Suprapubic skin (tissue), 4 donors: ENCODE measurements around the gene MS4A1. TPM values are rescaled to one million over a fixed set of nuclear protein-coding genes. Genes with fewer than 3 reads are reported as not detected.

Experiments
- DNase-seq, 2 donors: peaks; one replicate each; pipeline ENCODE4 v3.0.0-alpha.2; 2019; ENCODE audit warnings: low spot score in 2 of 2
- H3K27ac ChIP-seq: fragments of 200-600 bp; sonication (generic); one replicate; pipeline ENCODE4 v1.5.1; 2019
- H3K27me3 ChIP-seq: fragments of 200-600 bp; sonication (generic); one replicate; pipeline ENCODE4 v1.5.1; 2019
- H3K36me3 ChIP-seq: fragments of 200-600 bp; sonication (generic); one replicate; pipeline ENCODE4 v1.5.1; 2019
- H3K4me1 ChIP-seq: fragments of 200-600 bp; sonication (generic); one replicate; pipeline ENCODE4 v1.5.1; 2019
- H3K4me3 ChIP-seq: fragments of 200-600 bp; sonication (generic); one replicate; pipeline ENCODE4 v1.5.1; 2019; ENCODE audit warnings: mild to moderate bottlenecking
- H3K9me3 ChIP-seq: fragments of 200-600 bp; sonication (generic); one replicate; pipeline ENCODE4 v1.5.1; 2019
- EP300 ChIP-seq: sonication (generic); formaldehyde crosslinking; IDR thresholded peaks from one replicate; pipeline ENCODE4 v1.6.1; 2017; ENCODE audit warnings: antibody characterized with exemption
- POLR2A ChIP-seq, 2 donors: fragments of 450-650 bp; IDR thresholded peaks; one replicate each; pipeline ENCODE4 v1.6.1; 2017; ENCODE audit warnings: antibody characterized with exemption in 2 of 2, mild to moderate bottlenecking in 2 of 2, moderate library complexity in 2 of 2
- POLR2AphosphoS5 ChIP-seq, 3 donors: sonication (generic); formaldehyde crosslinking; IDR thresholded peaks; one replicate each; pipeline ENCODE4 v1.6.1; 2017; ENCODE audit warnings: antibody characterized with exemption in 3 of 3
- WGBS: methylation state at CpG from one replicate; pipeline ENCODE4 v1.1.5; 2018; 5-methylcytosine and 5-hydroxymethylcytosine counted together
- total RNA-seq, 4 donors: library from RNA; depleted of rRNA; stranded (reverse); fragments of >200 nt; gene quantifications; one replicate each; pipeline ENCODE4 v1.1.0, GENCODE V29; 2016
- TF ChIP-seq, protein P1 (sequence below), 2 donors: fragments of 200-600 bp in 1 of 2; fragments of 450-650 bp in 1 of 2; sonication (generic) in 1 of 2; IDR thresholded peaks; one replicate each; pipeline ENCODE4 v1.5.1; 2016 to 2019; ENCODE audit warnings: antibody characterized with exemption in 2 of 2, mild to moderate bottlenecking in 1 of 2, moderate library complexity in 1 of 2

MS4A1 gene
- total RNA-seq, 4 donors from 2014 or later: 0.81 TPM; not detected in 3

DNA sequence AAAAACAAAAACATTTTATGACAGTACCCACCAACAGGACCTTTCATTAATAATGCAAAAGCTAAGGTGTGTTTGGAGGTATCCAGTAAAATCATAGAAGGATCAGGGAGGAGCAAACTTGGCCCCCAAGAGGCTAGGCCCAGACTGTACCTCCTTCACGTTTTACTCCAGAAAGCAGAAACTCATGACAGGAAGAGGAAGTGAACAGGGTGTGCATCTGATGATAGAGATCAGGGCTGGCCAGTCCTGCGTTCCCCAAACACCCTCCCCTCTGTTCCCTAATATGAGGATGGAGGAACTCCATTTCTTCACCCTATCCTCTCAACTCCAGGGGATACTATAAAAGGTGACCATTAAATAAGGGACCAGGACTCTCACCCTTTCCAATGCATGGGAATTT, 26.7 kb downstream of the MS4A1 start:
- no peaks in the 10 kb centered on the region for H3K27me3 ChIP-seq
- no peaks in the 10 kb centered on the region for H3K36me3 ChIP-seq
- no peak for DNase-seq
- H3K4me3 ChIP-seq: no peak overlapping the region
- H3K27ac ChIP-seq: no peak overlapping the region
- 52% methylated on average over 2 of the region's 2 CpGs for WGBS
- no peaks in the 10 kb centered on the region for H3K9me3 ChIP-seq
- TF ChIP-seq POLR2AphosphoS5 (IDR thresholded peaks at IDR 0.05) (no peak), EP300 (no peak), POLR2A (IDR thresholded peaks at IDR 0.05) (no peak)
- TF ChIP-seq, protein P1, sequence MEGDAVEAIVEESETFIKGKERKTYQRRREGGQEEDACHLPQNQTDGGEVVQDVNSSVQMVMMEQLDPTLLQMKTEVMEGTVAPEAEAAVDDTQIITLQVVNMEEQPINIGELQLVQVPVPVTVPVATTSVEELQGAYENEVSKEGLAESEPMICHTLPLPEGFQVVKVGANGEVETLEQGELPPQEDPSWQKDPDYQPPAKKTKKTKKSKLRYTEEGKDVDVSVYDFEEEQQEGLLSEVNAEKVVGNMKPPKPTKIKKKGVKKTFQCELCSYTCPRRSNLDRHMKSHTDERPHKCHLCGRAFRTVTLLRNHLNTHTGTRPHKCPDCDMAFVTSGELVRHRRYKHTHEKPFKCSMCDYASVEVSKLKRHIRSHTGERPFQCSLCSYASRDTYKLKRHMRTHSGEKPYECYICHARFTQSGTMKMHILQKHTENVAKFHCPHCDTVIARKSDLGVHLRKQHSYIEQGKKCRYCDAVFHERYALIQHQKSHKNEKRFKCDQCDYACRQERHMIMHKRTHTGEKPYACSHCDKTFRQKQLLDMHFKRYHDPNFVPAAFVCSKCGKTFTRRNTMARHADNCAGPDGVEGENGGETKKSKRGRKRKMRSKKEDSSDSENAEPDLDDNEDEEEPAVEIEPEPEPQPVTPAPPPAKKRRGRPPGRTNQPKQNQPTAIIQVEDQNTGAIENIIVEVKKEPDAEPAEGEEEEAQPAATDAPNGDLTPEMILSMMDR (IDR thresholded peaks at IDR 0.05): no peak
- no peaks in the 10 kb centered on the region for H3K4me1 ChIP-seq

DNA sequence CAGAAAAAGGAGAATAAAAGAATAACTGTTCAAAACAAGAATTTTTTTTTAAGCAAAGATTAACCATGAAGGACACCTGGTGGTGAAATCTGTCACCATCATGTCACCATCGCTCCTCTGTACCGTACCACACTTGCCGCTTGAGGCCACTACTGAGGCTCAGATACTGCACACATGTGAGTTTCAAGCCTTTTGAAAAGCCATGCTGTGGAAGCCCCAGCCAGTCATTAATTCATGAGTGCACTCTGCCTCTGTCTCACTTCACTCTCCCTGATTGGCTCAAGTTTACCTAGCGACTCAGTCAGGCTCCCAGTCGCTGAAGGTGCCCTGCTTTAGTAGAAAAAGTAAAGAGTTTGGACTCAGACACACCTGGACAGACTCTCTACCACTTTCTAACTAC, 30.3 kb downstream of the MS4A1 start:
- no peaks in the 10 kb centered on the region for H3K9me3 ChIP-seq
- H3K4me3 ChIP-seq: no peak overlapping the region
- H3K36me3 ChIP-seq: no peaks in the 10 kb centered on the region
- 70% methylated on average over 5 of the region's 5 CpGs for WGBS
- no peaks in the 10 kb centered on the region for H3K4me1 ChIP-seq
- TF ChIP-seq POLR2A (IDR thresholded peaks at IDR 0.05): no peak
- no peak for TF ChIP-seq POLR2AphosphoS5 (IDR thresholded peaks at IDR 0.05)
- TF ChIP-seq, protein P1 (IDR thresholded peaks at IDR 0.05): no peak
- no peak for TF ChIP-seq EP300
- H3K27me3 ChIP-seq: no peaks in the 10 kb centered on the region
- no peak overlapping the region for H3K27ac ChIP-seq
- DNase-seq: no peak

- no peaks in the 10 kb centered on the region for H3K36me3 ChIP-seq
- no peaks in the 10 kb centered on the region for H3K27me3 ChIP-seq
- H3K27ac ChIP-seq: no peak within 1 kb of the TSS
- no peak within 1 kb of the TSS for H3K4me3 ChIP-seq
- no peaks in the 10 kb centered on the region for H3K4me1 ChIP-seq
- DNase-seq: no peak
- H3K9me3 ChIP-seq: no peaks in the 10 kb centered on the region
- TF ChIP-seq EP300: no peak
- no peak for TF ChIP-seq POLR2A (IDR thresholded peaks at IDR 0.05)
- TF ChIP-seq, protein P1 (IDR thresholded peaks at IDR 0.05): no peak
- TF ChIP-seq POLR2AphosphoS5 (IDR thresholded peaks at IDR 0.05): no peak
- WGBS: 62% methylated on average over 4 of the region's 4 CpGs
Observed at GRCh38 chr11:60492488-60493009, 36.9 kb downstream of the MS4A1 start, which contains the start of gene MS4A12. MS4A12 (plus strand) TSS chr11:60492778; CDS start chr11:60497319, 4,541 bp downstream.

- TF ChIP-seq POLR2A (IDR thresholded peaks at IDR 0.05) (no peak), EP300 (no peak), POLR2AphosphoS5 (IDR thresholded peaks at IDR 0.05) (no peak)
- TF ChIP-seq, protein P1 (IDR thresholded peaks at IDR 0.05): no peak
- H3K36me3 ChIP-seq: no peaks in the 10 kb centered on the region
- WGBS: 85% methylated on average over 2 of the region's 2 CpGs
Observed at GRCh38 chr11:60493454-60493853, 37.8 kb downstream of the MS4A1 start.

DNA sequence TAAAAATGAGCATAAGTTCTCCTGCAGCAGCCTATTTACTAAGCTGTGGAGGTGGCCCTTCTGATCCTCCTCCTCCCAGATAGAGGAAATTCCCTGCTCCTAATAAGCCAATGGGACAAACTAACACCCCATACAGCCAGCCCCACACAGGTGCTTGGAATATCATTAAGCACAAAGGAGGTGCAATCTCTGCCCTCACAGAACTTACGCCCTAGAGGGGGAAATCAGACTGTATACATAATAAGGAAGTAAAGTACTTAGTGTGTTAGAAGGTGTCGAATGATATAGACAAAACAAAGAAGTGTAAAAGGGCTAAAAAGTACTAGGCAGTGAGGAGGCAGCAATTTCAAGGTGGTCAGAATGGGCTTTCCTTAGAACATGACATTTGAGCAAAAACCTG, 42.8 kb downstream of the MS4A1 start:
- Histone ChIP-seq H3K4me3 (no peak overlapping the region), H3K4me1 (no peaks in the 10 kb centered on the region), H3K36me3 (no peaks in the 10 kb centered on the region), H3K27ac (no peak overlapping the region), H3K9me3 (no peaks in the 10 kb centered on the region), H3K27me3 (no peaks in the 10 kb centered on the region)
- WGBS: 79% methylated on average over 2 of the region's 2 CpGs
- TF ChIP-seq EP300 (no peak), POLR2A (IDR thresholded peaks at IDR 0.05) (no peak), POLR2AphosphoS5 (IDR thresholded peaks at IDR 0.05) (no peak)
- TF ChIP-seq, protein P1 (IDR thresholded peaks at IDR 0.05): no peak
- DNase-seq: no peak

More at GRCh38 chr11:60493454-60493853, 37.8 kb downstream of the MS4A1 start:
- Histone ChIP-seq H3K27ac (no peak overlapping the region), H3K4me1 (no peaks in the 10 kb centered on the region), H3K27me3 (no peaks in the 10 kb centered on the region), H3K9me3 (no peaks in the 10 kb centered on the region), H3K4me3 (no peak overlapping the region)
- DNase-seq: no peak
